NAMALWA (cell line): ENCODE measurements around the gene ITGB5.
"Not testable (repeated sequence)": the region's sequence is repeated elsewhere in the genome, so short reads cannot be mapped to it uniquely, and the experiment has no call there.

Experiments
- DNase-seq: peaks from one replicate; pipeline ENCODE4 v3.0.0-alpha.2; 2015; ENCODE audit warnings: low spot score

Gene ITGB5

DNA sequence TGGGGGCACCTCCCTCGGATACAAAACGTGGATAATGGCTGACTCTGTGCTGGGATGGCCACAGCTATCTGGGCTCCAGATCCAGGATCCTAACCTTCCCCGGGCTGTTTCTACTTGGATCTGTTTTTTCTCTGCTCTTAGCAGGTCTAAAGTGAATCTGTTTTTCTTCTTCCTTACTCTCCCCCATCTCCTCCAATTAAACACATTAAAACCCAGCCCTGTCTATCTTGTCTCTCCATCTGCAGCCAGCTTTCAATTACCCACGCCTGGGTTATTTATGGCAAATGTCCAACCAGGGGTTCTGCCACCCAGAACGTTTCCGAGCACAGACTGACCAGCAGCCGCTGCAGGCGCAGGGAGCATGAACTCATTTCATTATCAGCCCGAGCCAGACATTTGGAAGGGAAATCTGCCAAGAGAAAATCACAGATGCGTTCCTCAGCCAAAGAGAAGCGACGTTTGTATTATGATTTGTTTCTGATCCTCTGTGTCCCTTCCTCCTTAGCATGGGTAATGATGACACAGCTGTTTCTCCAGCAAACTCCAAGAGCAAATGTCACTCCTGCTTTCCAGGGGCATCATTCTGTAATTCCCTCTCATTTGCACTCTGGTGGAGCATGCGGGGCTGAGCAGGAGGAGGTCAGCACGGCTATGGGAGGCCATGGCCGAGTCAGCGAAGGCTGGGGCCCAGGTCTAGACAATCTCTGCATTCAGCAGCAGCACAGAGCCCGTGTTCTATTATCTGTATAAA, 114.9 kb downstream of the ITGB5 start:
- no peak for DNase-seq

DNA sequence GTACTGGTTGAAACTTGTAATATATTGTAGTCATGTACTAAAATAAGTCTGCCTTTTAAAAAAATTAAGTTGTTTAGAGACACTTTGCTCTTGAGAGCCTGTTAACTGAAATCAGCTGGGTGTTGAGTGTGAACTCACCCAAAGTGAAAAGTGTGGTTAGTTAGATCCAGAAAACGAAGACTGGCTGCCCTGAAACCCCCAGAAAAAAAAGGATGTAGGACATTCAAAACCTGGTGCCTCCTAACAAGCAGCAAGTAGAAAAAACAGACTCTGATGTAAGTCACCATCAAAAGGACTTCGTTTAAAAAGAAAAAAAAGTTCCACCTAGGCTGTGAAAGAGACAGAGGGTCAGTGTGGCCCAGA, 116.1 kb downstream of the ITGB5 start:
- no peak for DNase-seq

DNA sequence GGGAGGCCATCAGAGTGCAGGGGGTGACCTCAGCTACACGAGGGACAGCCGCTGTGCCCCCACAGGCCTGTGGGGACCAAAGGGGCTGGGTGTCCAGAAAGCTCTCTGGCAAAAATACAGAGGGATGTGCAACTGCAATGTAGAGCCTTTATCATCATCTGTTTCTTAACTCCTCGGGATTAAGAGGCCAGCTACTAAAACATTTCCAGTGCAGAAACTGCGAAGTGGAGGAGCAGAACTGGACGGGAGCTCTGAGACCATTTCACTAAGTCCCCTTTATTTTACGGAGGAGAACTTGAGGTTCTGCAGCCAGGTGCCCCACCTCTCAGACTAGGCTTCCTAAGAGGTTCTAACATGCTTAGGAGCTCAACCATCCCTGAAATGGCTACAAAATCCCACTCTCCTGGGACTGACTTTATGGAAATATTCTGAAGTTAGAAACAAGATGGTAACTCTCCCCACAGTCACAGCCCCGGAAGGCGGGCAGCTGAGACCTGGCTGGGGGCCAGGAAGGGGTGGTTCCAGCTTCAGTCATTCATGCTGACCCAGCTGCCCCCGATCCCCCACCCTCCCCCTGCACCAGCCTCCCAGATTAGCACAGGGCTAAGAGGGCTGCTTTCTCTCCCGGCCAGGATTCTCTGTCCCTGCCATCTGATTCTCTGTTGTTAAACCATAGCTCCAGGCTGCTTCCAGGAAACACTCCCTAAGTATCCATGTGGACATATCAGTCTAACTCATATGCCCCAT, 116.7 kb downstream of the ITGB5 start:
- no peak for DNase-seq

DNA sequence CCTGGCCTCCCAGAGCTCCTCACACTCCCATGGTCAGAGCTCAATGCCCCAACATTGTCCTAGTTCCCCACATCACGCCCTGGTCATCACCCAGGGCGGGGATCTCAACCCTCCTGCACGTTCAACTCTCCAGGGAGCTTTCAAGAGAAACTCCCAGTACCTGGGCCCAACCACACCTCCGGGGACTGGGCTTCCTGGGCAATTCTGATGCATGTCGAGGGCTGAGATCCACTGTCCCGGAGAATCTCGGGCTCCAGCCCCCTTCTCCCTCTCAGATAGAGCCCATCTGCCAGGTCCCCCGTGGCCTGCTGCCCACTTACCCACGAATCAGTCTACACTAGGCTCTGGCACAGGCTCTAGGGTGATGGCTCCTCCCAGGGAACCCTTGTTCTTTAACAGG, 117.7 kb downstream of the ITGB5 start:
- DNase-seq: no peak

DNA sequence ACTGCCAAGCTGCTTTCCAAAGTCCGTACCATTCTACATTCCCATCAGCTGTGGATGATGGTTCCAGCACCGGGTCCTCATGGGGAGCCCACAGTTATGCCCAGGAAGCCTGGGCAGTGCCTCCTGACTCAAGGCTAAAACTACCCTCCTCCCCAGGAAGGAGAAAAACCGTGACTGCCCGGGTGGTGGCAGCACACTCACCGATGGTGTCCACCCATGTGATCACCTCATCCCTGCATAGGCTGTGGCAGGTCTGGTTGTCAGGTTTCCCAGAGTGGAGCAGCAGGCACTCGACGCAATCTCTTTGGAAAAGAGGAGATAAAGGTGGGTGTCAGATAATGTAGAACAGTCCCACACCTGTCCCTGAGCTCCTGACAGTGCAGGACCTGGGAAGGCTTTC, 118.4 kb downstream of the ITGB5 start:
- DNase-seq: peak; percentile 30

DNA sequence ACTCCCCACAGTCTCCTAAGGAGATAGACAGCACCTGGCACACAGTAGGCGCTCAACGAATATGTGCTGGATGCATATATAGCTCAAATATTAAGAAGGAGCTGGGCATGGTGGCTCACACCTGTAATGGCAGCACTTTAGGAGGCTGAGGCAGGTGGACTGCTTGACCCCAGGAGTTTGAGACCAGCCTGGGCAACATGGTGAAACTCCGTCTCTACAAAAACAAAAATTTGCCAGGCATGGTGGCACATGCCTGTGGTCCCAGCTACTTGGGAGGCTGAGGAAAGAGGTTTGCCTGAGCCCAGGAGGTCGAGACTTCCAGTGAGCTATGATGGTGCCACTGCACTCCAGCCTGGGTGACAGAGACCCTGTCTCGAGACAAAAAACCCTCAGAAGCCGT, 119.5 kb downstream of the ITGB5 start:
- no peak for DNase-seq

DNA sequence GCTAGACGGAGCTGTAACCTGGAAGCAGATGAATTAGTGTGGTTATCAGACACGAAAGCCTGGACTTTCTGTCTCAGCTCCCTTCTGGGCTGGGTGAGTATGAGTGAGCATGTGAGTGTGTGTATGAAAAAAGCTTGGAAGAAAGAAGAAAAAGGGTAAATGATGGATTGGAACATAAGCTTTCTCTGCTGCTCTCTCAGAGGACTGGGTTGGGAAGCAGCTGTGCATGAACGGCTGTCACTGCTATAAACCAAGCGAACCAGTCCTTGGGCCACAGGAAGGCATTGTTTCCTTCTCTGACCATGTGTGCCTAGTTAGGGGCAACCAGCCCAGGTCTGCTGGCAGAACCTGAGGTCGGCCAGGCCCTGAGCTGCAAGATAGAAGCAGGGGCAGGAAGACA, 119.9 kb downstream of the ITGB5 start:
- DNase-seq: no peak

DNA sequence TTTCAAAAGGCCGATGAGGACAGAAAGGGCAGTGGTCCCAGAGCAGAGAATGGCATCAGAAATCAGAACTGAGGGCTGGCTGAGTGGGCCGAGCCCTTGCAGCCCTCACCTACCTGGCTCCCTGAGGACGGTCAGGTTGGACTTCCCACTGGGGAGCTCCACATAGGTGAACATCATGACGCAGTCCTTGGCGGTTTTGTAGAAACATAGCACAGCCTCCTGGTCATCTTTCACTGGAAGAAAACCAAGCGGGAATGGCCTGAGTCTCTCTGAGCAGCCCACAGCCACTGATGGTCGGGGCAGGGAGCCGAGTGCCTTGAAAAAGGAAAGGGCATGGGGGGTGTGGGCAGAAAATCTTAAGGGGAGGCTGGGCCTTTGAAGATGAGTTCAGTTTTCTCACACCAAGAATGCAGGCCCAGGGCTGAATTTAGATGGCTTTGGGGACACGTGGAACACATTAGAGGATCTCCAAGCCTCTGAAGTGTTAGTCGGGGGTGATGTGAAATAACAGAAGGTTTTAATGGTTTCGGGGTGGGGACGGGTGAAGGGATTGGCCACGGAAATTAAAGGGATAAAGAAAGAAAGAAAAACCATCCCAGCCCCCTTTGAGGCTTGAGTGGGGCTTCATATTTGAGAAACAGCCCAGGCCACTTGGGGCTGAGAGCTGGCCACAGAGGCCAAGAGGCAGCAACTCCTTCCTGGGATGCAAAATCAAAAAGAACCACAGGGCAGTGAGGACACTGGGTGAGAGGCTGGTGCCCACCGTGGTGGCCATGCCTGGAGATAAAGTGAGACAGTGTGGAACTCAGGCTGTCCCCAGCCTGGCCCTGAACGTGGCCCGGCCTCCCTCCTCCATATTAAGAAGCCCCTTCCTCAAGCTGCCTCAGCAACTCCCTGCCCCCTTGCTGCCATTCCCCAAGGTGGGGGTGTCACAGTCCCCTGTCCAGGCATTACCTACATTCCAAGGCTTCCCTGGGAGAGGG, 120.8 kb downstream of the ITGB5 start:
- DNase-seq: no peak

DNA sequence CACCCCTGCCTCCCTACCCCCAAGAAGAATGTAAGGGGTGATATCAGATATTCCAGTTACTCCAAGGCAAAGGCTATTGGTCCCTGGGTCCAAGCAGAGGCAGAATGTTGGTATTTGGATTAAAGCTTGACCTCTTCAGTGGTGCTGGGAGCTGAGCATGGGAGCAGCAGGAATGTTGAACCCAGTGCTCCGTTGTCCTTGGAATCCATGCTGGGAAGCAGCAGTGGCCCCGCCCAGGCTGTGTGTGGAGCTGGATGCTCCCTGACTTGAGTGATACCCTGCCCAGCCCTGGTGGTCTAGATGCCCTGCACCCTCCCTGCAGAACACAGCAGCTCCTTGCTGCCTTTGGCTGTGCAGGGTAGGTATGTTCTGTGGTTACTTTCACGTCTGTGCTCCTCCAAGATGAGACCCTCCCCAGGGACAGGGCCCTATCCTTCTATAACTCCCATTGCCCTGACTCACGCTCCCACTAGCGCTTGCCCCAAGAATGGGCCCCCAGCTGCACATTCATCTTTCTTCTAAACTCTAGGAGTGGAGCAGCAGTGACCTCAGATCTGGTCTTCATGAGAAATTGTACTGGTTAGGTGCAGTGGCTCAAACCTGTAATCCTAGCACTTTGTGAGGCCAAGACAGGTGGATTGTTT, 121.8 kb downstream of the ITGB5 start:
- no peak for DNase-seq

DNA sequence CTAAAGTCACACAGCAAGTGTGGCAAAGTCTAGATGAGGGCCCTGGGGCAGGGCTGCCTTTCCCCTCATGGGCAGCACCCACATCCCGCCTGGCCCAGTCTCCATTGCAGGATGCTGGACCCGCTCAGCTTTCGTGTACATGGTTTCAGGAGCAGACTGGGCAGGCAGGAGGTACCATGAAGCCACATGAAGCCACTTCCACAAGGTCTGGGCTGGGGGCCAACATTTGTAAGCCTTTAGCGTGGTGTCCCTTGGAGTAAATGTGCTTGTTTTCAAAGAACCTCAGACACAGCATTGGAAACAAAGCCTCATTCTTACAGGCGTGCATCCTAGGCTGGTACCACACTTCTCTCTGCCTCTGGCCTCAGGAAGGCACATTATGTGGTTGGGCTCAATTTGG, 122.4 kb downstream of the ITGB5 start:
- DNase-seq: no peak

DNA sequence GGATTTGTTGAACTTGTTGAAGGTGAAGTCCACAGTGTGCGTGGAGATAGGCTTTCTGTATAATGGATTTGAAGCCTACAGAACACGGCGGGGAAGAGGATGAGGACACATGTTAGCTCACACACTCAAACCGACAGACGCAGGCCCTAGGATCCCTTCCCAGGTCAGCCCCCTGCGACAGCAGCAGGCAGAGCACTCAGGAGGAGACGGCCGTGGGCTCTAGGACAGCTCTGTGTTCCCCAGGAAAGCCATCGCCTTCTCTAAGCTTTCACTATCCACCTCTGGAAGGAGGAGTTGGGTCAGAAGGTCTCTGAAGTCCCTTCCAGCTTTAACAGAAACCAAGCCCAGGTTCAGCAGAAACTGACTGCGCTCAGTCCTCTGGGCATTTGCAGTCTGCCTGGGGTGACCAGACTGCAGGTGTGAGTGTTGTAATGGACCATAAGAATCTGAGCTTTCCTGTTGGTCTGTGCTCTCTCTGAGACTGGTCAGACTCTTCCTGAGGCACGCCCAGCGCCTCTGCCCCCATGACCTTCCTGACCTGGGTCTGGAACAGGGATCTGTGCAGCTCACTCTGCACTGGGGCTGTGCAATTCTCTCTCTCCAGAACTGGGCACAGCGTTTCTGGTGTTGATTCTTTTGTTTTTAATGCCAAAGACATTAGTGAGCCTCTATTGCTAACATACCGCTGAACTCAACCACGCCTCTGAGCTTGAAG, 123.4 kb downstream of the ITGB5 start:
- DNase-seq: no peak

DNA sequence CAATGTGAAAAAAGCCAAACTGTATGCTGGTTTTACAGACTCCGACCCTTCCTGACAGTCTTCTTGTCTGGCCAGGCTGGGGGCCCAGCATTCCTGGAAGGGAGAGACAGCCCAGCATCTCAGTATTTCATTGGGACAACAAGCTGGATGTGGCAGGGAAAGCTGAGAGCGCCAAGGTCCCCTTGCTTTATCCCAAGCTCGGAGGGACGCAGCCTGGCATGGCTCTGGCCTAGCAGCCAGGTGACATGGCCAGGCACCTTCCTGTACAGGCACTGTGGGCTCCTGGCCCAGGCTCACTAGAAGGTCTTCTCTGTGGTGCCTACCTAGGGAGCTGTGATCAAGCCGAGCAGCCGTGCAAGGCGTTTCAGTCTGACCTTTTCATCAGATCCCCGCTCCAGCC, 124.0 kb downstream of the ITGB5 start:
- DNase-seq: no peak

DNA sequence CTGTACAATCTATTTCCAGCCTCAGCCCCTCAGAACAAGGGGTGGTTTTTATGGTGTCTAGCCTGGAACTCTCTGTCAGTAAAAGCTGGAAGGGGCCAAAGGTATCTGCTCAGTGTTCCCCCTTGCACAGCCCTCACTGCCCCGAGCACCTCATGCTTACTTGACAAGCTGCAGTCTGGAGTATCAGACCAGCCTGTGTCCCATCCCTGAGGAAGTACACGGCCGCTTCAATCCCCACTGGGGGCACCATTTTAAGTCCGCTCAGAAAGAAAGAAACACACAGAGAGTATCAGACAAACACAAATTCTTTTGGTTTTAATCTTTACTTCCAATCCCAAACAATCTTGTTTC, 124.5 kb downstream of the ITGB5 start:
- DNase-seq: no peak

DNA sequence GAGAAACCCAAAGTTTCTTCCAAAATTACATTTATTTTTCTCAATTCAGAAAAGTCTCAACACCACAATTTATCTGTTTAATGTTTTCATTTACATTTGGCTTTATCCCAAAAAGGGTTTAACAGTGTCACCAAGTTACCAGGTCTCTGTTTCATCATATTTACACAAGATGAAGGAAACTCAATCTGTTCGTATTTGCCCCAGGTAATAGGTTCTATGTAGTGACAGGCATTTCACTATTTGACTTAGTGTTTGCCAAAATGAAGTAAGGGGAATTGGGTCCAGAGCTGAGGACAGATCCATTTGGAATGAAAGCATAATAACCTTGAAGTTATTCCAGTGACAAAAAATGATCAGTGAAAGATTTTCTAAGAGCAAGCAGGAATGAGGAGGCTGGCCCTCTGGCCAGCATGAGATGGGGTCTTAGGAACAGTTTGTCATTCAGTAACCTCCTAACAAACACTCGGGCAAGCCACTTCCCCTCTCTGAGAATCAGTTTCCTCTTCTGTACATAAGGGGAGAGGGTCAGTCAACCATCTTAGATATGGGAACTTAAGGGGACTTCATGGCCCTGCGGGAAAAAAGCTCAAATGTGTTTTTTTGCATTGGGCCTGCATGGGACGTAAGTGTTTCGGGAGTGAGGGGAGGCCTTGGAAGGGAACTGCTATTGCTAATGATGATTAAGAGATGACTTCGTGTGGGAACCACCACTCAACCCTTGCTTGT, 125.1 kb downstream of the ITGB5 start:
- DNase-seq: no peak

DNA sequence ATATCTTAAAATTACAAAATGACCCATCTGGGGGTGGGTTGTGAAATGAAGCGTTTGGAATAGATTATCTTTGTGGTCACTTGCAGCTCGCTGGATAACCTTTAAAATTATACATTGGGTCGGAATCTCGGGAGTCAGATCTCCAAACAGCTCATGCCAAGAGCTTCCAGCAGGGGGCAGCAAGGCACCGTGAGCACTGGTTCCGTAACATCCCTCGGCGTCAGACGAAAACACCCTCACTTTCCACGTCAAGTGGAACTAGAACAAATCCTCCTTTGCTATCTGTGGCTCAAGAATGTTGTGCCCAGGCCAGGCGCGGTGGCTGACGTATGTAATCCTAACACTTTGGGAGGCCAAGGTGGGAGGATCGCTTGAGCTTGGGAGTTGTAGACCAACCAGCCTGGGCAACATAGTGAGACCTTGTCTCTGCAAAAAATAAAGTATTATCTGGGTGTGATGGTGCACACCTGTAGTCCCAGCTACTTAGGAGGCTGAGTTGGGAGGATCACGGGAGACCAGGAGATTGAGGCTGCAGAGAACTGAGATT, 125.8 kb downstream of the ITGB5 start:
- peak; percentile 81 for DNase-seq

DNA sequence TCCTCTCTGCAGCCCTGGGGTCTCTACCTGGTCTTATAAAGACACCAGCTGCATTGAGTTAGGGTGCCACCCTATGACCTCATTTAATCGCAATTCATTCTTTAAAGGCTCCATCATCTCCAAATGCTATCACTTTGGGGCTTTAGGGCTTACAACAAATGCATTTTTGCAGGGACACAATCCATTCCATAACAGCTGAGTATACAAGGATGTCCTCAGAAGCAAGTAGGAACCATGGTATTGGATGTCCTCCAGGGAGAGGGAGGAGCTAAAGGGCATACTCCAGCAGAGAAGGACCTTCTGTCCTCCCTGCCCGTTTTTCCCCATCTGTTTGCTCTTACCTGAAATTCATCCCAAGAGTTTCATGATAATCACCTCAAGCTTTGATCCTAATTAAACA, 126.6 kb downstream of the ITGB5 start:
- DNase-seq: no peak

DNA sequence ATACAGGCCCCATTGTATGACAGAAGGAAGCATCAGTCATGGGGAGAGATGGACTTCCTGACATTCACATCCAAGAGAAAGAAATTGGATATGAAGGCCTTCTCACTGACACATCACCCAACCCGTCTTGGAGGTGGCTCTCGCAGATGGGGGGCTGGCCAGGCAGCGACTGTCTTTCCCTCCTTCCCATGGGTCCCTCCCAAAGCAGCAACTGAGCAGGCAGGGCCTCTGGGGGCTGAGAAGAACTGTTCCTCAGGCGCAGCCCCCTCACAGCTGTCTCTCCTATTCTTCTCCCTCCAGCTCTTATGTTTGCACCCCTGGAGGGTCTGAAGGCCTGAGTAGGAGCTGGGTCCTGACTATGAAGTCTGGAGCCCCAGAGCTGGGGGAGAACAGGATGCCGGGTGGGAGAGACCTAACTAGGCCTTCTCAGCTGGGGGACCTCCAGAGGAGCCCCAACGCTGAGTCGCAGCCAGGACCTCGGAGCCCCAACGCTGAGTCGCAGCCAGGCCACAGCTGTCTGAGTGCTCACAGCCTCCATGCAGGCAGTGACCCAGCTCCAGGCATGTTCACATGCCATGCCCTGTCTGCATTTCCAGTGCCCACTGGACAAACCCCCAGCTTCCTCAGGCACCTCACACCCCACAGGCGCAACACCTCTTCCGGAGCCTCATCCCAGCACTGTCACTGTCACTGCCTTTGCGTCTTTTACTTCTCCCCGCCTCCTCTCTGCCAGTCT, 127.3 kb downstream of the ITGB5 start:
- DNase-seq: no peak

DNA sequence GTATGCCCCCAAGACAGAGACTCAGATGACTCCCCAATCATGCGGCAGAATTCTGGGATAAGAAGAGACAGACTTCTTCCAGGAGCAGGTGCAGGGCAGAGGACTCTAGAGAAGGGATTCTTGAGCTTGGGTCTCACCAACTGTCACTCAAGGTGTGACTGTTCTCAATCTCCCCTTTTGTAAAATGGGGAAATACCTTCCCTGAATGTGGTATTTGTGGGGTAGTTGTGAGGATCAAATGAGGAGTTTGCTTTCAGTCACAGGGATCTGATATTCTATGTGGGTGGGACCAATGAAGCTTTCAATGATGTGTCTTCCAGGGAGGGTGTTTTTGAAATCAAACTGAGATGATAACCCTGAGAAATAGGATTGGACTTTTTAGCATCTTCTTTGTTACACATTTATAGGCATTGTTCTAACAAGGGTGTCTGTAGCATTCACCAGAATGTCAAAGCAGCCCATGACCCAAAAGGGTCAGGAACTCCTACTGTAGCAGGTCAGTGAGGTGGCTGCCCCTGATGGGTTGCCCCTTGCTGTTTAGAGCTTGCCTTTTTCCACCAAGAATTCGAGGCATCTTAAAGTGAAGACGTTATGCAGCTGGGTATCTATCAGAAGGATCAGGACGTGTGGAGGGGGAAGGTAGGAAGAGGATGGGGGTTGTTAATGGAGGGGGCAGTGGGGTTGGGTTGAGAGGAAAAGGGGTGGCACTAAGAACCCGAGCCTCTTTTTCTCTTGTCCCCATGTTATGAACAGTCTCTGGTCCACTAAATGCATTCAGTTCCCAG, 128.1 kb downstream of the ITGB5 start:
- DNase-seq: no peak

DNA sequence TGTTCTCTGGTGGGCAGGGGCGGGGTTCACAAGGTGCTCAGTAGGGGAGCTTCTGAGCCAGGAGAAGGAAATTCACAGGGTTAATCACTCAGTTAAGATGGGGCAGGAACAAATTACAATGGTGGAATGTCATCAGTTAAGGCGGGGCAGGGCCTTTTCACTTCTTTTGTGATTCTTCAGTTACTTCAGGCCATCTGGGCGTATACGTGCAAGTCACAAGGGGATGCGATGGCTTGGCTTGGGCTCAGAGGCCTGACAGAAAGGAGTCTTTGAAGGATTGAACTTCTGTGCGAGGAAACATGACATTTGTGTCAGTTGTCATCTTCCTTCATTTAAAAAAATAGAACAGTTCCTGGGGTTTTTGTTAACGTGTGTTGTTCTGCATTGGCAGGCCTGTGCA, 129.2 kb downstream of the ITGB5 start:
- not testable (repeated sequence) for DNase-seq
